GM19468 (cell line): ENCODE measurements around the gene ACD.
"Not testable (repeated sequence)": the region's sequence is repeated elsewhere in the genome, so short reads cannot be mapped to it uniquely, and the experiment has no call there.

ENCODE experiments used
- ATAC-seq: cut with Tn5 transposase; IDR thresholded peaks from one replicate; pipeline ENCODE4 v1.9.1; 2021; ENCODE audit warnings: mild to moderate bottlenecking, moderate library complexity, moderate number of reproducible peaks; ENCODE audit not compliant: unreplicated experiment; ENCODE audit errors: extremely low read depth

ACD gene

DNA sequence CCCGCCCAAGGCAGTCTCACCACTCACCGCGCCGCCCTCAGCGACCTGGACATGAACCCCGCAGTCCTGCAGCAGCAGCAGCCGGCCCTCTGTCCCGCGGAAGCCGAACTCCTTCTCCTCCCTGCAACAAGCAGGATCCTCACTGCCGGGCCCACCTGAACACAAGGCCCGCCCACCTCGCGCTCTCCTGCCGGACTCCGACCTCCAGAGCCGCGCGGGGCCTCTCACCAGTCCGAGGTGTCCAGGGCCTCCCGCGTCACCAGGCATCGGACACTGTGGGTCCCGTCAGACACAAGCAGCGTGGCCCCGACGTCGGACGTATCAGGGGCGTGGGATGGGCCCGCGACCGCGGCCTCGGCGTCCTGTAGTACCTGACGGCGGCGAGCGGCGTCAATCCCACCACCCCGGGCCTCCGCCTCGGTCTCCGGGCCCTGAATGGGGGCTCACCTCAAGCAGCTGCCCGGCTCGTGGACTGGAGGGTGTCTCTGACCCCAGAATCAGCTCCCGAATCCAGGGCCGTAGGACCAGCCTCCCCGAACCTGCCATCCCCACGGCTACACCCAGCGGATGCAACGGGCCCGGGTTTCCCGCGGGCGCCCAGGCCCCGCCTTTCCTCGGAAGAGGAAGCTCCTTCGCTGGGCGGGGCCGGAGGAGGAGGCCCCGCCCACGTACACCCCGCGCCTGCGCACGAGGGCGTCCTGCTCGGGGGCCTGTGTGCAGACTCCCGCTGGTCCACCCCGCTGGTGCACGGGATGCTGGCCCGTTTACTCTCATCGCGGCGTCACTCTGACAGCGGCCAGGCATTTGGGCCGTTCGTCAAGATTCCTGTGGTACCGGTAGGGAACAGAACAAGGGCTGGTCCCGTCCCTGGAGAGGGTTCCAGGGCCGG, at the start of gene ACD:
ACD (minus strand) TSS at position 586 of the 889 bp plus-strand sequence; CDS start at position 546, 40 bp downstream.
- ATAC-seq, result peak; percentile 47

DNA sequence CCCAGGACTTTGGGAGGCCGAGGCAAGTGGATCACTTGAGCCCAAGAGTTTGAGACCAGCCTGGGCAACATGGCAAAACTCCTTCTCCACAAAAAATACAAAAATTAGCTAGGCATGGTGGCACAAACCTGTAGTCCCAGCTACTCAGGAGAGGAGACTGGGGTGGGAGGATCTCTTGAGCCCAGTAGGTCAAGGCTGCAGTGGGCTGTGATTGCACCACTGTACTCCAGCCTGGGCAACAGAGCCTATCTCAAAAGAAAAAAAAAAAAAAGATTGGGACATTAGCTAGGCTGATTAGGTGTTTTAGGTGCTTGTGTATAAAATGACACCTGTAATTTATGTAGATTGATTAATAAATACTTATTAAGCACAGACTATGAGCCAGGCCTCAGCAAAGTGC, 49.0 kb upstream of the ACD start:
- no peak for ATAC-seq

DNA sequence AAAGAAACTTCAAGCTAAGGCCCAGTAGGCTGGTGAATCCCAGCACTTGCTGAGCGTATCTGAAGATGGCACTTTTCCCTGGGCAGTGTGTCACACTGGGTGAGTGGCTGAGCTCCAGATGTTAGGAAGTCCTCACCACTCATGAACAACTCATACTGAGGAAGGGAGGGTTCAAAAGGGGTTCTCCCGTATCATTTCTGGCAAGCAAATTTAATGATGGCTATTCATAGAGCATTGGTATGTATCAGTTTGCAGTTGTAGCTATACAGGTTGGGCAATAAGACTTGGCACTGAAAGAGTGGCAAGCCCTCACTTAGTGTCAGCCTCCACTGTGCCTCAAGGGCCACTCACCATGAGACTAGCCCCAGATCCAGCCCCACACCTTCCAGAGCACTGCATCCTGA, 48.3 kb upstream of the ACD start:
- ATAC-seq, result no peak

DNA sequence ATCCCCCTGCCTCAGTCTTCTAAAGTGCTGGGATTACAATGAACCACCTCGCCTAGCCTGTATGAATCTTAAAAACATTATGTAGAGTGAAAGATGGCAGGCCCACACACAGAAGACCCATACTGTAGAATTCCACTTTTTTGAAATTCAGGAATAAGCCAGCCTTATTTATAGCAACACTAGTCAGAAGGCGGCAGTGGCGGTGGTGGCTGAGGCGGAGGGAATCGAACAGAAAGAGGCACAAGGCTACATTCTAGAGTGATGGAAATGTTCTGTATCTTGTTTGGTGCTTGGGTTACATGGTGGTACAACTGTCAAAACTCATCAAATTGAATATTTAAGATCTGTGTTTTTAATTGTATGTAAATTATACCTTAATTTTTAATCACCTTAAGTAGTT, 47.7 kb upstream of the ACD start:
- no peak for ATAC-seq

DNA sequence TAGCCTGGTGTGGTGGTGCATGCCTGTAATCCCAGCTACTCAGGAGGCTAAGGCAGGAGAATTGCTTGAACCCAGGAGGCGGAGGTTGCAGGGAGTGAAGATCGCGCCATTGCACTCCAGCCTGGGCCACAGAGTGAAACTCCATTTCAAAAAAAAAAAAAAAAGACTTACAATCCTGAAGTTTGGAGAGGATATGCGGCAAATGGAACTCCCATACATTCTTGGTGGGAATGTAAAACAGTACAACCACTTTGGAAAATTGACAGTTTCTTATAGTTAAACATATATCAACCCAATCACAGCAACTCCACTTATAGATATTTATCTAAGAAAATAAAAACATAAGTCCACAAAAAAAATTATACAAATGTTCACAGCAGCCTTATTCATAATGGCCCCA, 47.1 kb upstream of the ACD start:
- no peak for ATAC-seq

DNA sequence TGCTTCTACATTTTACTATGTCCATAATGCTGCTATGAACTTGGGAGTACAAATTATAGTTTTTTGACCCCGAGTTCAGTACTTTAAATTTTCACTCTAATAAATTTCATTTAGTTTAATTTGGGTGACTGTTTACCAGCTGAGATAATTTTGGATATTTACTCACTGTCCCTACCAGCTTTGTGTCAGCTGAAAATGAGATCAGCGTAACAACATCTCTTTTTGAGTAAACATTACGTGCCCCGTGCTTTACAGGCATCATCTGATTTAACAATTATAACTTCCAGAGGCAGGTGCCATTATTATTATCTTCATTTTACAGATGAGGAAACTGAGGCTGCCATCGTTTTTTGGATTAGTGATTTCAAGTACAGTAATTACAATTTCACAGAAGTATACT, 44.0 kb upstream of the ACD start:
- ATAC-seq, result no peak

DNA sequence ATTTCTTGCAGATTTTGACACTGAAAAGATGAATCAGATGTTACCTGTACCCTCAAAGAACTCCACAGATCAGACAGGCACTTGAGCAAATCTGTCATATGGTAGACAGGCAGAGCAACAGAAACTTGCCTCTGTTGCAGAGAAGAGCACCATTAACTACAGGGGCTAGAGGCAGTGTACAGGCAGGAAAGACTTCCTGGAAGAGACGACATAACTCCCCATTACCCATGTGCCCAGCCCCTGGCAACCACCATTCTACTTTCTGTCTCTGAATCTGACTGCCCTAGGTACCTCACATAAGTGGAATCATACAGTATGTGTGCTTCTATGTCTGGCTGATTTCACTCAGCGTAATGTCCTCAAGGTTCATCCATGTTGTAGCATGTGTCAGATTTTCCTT, 43.6 kb upstream of the ACD start:
- no peak for ATAC-seq

DNA sequence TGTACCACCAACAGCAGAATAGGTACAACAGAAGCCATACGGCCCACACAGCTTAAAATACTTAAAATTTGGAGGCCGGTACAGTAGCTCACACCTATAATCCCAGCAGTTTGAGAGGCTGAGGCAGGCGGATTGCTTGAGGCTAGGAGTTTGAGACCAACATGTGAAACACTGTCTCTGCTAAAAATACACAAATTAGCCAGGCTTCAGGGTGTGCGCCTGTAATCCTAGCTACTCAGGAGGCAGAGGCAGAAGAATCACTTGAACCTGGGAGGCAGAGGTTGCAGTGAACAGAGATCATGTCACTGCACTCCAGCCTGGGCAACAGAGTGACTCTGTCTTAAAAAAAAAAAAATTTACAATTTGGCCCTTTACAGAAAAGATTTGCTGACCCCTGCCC, 42.1 kb upstream of the ACD start:
- no peak for ATAC-seq

DNA sequence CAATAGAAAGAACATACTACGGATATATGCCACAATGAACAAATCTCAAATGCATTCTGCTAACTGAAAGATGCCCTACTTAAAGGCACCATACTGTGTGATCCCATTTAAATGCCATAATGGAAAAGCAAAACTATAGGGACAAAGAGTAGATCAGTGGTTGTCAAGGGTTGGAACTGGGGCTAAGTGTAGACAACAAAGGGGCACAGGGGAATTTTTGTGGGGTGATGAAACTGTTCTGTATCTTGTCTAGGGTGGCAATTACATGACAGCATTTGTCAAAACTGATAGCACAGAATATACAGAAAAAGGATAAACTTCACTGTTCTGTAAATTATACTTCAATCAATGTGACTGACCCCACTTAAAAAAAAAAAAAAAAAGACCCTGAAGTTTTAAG, 41.4 kb upstream of the ACD start:
- ATAC-seq, result no peak

DNA sequence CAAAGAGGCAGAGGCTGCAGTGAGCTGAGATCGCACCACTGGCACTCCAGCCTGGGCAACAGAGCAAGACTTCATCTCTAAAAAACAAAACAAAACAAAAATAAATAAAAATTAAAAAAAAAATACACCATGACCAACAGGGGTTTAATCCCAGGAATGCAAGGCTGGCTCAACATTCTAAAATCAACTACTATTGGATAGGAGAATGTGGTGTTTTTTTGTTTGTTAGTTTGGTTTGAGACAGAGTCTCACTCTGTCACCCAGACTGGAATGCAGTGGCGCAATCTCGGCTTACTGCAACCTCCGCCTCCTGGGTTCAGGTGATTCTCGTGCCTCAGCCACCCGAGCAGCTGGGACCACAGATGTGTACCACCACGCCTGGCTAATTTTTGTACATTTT, 39.2 kb upstream of the ACD start:
- ATAC-seq, result no peak

DNA sequence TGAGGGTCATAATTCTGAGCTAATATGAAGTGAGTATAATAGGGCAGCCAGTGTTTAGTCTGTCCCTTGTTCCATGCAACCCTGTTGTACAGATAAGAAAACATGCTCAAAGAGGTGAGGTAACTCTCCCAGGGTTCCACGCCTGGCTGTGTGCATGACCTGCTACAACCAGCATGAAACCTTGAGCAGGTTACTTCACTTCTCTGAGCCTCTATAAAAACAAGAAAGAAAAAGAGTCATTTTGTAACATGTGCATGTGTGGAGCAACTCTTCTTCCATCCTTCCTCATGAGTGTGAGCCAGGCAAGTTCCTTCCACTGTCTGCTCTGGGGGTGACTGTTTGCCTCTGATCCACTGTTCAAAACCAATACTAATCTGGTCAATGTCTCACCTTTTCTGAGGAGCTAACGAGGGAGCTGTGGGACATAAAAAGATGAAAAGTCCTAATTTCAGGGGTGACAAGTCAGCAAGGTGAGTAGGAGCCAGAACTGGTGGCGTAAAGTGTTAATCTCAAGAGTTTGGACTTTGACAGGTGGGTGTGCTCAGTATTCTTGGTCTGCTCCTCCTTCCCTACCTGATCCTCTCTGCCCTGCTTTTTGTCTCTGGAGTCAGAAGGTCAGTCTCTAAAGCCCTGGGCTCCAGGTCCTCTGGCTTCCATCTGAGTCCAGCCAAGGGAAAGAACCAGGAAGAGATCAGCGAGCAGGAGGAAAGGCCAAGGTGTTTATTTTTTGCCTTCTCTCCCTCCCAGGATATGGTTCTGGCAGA, 37.5 kb upstream of the ACD start:
- ATAC-seq, result no peak

DNA sequence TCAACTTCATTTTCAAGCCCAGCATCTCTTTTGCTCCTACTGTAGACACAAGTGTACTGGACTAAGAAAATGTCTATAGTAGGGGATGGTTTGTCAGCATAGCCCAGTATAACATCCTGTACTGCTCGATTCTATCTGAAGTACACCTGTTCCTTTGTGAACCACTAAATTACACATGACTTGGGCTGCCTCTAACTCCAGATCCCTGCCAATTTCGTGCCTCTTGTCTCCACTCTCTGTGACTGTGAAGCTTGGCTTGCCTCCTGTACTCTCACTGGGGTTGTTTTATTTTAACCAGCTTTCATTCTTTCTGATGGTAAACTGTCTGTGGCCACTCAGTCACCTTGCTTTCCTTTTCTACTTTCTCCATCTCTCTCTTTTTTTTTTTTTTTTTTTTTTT, 34.6 kb upstream of the ACD start:
- ATAC-seq, result no peak

DNA sequence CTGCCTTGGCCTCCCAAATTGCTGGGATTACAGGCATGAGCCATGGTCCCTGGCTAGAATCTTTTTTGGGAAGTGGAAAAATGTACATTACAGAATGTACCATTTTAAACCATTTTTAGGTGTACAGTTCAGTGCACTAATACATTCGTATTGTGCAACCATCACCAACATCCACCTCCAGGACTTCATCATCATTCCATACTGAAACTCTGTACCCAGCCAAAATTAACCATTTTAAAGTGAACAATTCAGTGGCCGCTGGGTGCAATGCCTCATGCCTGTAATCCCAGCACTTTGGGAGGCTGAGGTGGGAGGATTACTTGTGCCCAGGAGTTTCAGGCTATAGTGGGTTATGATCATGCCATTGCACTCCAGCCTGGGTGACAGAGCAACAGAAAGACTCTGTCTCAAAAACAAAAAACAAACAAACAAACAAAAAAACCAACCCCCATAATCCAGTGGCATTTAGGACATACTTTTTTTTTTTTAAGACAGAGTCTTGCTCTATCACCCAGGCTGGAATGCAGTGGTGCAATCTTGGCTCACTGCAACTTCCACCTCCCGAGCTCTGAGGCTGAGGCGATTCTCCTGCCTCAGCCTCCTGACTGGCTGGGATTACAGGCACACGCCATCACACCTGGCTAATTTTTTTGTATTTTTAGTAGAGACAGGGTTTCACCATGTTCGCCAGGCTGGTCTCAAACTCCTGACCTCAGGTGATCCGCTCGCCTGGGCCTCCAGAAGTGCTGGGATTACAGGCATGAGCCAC, 33.6 kb upstream of the ACD start:
- ATAC-seq, result not testable (repeated sequence)

DNA sequence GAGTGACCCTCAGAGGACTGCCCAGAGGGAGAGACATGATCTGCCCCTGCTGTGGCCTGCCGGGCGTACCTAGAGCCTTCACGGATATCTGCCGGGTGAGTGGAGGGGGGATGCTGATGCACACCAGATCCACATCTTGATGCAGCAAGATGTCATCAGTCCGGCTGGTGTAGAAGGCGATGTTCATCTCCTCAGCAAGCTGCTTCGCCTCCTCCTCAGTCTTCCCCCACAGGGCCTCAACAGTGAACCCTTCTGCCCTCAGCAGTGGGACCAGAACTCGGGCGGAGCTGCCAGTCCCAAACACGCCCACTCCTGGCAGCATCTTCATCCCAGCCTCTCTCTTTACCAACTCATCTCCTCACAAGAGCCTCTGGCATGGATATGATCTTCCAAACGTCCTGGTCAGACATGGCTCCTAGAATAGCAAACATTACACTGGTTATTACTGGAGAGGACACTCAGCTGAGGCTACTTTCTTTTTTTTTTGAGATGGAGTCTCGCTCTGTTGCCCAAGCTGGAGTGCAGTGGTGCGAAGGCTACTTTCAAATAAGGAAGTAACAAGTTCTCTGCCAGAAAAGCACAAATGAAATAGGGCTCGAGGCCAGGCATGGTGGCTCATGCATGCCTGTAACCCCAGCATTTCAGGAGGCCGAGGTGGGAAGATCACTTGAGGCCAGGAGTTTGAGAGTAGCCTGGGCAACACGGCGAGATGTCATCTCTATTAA, 25.5 kb upstream of the ACD start:
- no peak for ATAC-seq

DNA sequence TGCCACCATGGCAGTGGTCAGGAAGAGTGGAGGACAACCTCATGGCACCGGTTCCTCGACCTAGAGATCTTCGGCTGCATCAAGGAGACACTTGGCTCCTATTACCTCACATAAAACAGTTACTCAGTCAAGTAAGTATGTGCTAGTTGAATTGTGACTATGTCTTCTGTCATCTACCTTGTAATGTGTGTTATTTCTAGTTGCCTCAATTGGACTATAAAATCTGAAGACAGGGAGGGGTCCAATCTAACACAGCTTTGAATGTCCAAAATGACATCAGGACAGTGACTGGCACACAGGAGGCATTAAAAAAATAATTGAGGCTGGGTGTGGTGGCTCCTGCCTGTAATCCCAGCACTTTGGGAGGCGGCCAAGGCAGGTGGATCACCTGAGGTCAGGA, 23.7 kb upstream of the ACD start:
- ATAC-seq, result no peak

DNA sequence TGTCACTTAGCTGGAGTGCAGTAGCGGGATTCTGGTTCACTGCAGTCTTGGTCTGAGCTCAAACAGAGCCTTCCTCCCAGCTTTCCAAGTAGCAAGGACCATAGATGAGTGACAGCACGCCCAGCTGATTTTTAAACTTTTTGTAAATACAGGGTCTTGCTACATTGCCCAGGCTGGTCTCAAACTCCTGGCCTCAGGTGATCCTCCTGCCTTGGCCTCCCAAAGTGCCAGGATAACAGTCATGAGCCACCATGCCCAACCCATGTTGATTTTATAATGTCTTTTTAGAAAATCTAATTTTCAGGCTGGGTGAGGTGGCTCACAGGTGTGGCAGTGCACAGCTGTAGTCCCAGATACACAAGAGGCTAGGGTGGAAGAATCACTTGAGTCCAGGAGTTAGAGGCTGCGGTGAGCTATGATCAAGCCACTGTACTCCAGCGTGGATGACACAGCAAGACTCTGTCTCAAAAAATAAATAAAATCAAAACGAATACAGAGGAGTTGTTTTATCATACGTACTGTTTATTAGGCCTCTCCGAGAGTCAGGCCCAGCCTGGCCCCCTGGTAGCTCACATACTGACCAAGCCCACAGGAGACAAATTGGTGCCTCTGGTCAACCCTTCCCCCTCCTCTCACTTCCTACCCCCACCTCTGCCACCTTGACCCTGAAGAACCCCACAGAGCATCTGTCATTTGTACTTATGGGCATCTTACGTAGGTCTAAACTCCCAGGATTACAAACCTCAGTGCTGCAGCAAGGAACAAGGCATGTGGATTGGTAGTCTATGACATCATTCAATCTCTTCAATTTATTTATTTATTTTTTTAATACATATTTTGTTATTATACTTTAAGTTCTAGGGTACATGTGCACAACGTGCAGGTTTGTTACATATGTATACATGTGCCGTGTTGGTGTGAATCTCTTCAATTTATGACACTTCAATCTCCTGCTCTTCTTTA, 20.2 kb upstream of the ACD start:
- no peak for ATAC-seq

DNA sequence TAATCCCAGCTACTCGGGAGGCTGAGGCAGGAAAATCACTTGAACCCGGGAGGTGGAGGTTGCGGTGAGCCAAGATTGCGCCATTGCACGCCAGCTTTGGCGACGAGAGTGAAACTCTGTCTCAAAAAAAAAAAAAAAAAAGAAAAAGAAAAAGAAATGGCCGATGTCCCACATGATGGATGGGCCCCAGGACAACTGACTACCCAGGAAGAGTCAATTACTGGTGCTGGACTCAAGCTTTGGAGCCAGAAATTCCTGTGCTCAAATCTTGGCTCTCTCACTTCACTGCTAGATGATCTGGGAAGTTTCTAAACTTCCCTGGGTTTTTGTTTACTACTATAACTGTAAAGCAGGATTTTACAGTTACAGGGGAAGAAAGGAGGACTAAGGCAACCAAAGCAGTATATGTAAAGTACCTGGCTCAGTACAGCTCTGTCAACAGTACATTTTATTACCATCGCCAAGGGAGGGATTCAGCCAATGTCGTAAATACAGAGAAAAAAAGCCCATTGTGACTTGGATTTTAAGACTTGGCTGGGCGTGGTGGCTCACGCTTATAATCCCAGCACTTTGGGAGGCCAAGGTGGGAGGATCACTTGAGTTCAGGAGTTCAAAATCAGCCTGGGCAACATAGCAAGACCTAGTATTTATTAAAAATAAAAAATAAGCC, 18.4 kb upstream of the ACD start:
- no peak for ATAC-seq

DNA sequence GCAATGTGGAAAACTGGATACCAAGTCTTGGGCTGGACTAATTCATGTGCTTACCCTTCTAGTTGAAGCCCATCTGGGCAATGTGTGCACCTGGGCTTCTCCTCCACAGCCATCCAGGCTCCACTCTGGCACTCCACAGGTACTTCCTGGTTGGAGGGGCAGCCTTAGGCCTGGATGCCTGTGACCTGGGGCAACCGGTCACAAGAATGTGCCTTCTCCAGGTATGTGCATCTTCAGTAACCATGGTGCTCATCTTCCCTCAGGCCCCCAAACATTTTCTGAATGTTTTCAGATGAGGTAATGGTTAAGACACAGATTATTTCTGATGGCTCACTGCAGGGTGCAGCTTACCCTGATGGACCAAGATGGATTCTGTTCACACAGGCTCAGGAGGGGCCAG, 17.7 kb upstream of the ACD start:
- ATAC-seq, result no peak

DNA sequence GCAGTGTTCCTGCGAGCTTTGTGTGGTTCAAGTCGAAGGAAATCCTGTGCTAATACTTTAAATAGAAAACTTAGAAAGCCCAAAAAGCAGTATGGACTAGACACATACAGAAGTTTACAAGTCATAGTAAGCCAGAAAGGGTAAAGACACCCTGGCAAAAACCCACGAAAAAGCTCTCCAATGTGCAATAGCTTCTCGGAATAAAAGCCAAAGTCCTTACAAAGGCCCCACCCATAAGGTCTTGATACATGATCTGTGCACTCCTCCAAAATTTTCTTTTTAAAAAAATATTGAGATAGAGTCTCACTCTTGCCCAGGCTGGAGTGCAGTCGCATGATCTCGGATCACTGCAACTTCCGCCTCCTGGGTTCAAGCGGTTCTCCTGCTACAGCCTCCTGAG, 16.9 kb upstream of the ACD start:
- ATAC-seq, result no peak
